Vagina (tissue), 2 donors: ENCODE measurements around the gene RAI2.

Experiments used
- CTCF ChIP-seq, 3 experiments: fragments of 450-650 bp in 2 of 3; fragments of 200-600 bp in 1 of 3; sonication (generic) in 1 of 3; IDR thresholded peaks; one replicate each; pipeline ENCODE4 v1.5.1; 2017 to 2019; ENCODE audit warnings: antibody characterized with exemption in 3 of 3, mild to moderate bottlenecking in 2 of 3, moderate library complexity in 2 of 3
- POLR2A ChIP-seq, 2 donors: fragments of 450-650 bp; IDR thresholded peaks; one replicate each; pipeline ENCODE4 v1.6.1; 2017; ENCODE audit warnings: antibody characterized with exemption in 2 of 2, mild to moderate bottlenecking in 2 of 2, moderate library complexity in 2 of 2
- POLR2AphosphoS5 ChIP-seq, 2 donors: sonication (generic); formaldehyde crosslinking; IDR thresholded peaks; one replicate each; pipeline ENCODE4 v1.9.0; 2017; ENCODE audit warnings: antibody characterized with exemption in 2 of 2, mild to moderate bottlenecking in 2 of 2, low read depth in 1 of 2; ENCODE audit not compliant: insufficient read depth in 1 of 2

DNA sequence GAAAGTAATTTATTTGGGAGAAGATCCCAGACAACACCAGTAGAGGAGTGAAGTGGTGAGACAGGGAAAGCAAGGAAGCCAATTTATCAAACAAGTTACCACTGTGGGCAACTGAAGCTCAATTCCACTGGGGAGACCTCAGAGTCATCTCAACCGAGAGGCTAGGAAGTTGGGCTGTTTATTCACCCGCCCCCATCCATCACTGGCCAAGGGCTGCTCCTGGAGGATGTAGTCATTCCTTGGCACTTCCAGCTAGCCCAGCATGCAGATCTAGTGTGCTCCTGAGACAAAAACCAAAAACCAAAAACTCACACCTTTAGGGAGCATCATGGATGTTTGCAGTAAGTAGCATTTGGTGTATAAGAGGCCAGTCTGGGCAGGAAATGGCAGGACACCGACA is 47.0 kb downstream of the RAI2 start:
- TF ChIP-seq CTCF (IDR thresholded peaks at IDR 0.05) (no peak), POLR2A (IDR thresholded peaks at IDR 0.05) (no peak), POLR2AphosphoS5 (IDR thresholded peaks at IDR 0.05; ENCODE audit: insufficient read depth in 1 of 2, low read depth in 1 of 2) (no peak)
